ENCODE measurements around the gene COX6B2. TPM values are rescaled to one million over a fixed set of nuclear protein-coding genes. Genes with fewer than 3 reads are reported as not detected.

The COX6B2 gene
- total and polyA plus RNA-seq, 2 donors (not counting 1 experiment from before 2014, with no cell fraction given): 0.14 to 0.17 TPM

- DNase-seq (ENCODE audit: low read depth in 2 of 2): peak; percentile 58 to 79
- peak overlapping the region; percentile 52 to 69 (median 62) for H3K4me3 ChIP-seq (replicated peaks in 1 of 4; ENCODE audit: control extremely low read depth in 1 of 4, insufficient read depth in 1 of 4, low read depth in 3 of 4, low read length in 4 of 4)
- peak overlapping the region; percentile 66 for H3K9ac ChIP-seq (ENCODE audit: insufficient read depth, low read length)
- H3K9me3 ChIP-seq (ENCODE audit: control insufficient read depth, insufficient read depth, low read depth, low read length): no peaks in the 10 kb centered on the region
- no peaks in the 10 kb centered on the region for H4K20me1 ChIP-seq (ENCODE audit: control insufficient read depth, extremely low read depth, insufficient read depth, low read length)
- H3K79me2 ChIP-seq (ENCODE audit: control insufficient read depth, insufficient read depth, low read length): no peaks in the 10 kb centered on the region
- peak overlapping the region; percentile 67 for H2AFZ ChIP-seq (ENCODE audit: low read length)
- H3K27me3 ChIP-seq (ENCODE audit: control insufficient read depth, insufficient read depth, low read length): no peaks in the 10 kb centered on the region
- TF ChIP-seq CTCF (conservative IDR thresholded peaks at IDR 0.05 in 1 of 2, IDR thresholded peaks at IDR 0.05 in 1 of 2; ENCODE audit: low read depth in 1 of 2, low read length in 2 of 2) (no peak), EZH2 (IDR thresholded peaks at IDR 0.05; ENCODE audit: low read length, missing control alignments) (no peak)
- H3K4me2 ChIP-seq (ENCODE audit: extremely low read depth, insufficient read depth, low read length): peak overlapping the region; percentile 93
- H3K27ac ChIP-seq (ENCODE audit: insufficient read depth, low read length): peak overlapping the region; percentile 71
- peaks cover 9% of the 10 kb centered on the region for H3K4me1 ChIP-seq (ENCODE audit: control insufficient read depth, extremely low read depth, insufficient read depth, low read length)
- H3K36me3 ChIP-seq (ENCODE audit: control insufficient read depth, insufficient read depth, low read length): no peaks in the 10 kb centered on the region
These were observed 15.3 kb upstream of the COX6B2 start for GRCh38 chr19:55369653-55370304.

- H2AFZ ChIP-seq (ENCODE audit: low read length): peak overlapping the region; percentile 44
- peak in 1 of 2 donors; percentile 68 for DNase-seq (ENCODE audit: low read depth in 2 of 2)
- peak overlapping the region; percentile 8 for H3K27ac ChIP-seq (ENCODE audit: insufficient read depth, low read length)
- H4K20me1 ChIP-seq (ENCODE audit: control insufficient read depth, extremely low read depth, insufficient read depth, low read length): no peaks in the 10 kb centered on the region
- H3K4me2 ChIP-seq (ENCODE audit: extremely low read depth, insufficient read depth, low read length): no peak overlapping the region
- no peaks in the 10 kb centered on the region for H3K36me3 ChIP-seq (ENCODE audit: control insufficient read depth, insufficient read depth, low read length)
- TF ChIP-seq EZH2 (IDR thresholded peaks at IDR 0.05; ENCODE audit: low read length, missing control alignments): no peak
- TF ChIP-seq CTCF (conservative IDR thresholded peaks at IDR 0.05 in 1 of 2, IDR thresholded peaks at IDR 0.05 in 1 of 2; ENCODE audit: low read depth in 1 of 2, low read length in 2 of 2): no peak
- peak overlapping the region; percentile 17 to 52 (median 25) for H3K4me3 ChIP-seq (replicated peaks in 1 of 4; ENCODE audit: control extremely low read depth in 1 of 4, insufficient read depth in 1 of 4, low read depth in 3 of 4, low read length in 4 of 4)
- H3K4me1 ChIP-seq (ENCODE audit: control insufficient read depth, extremely low read depth, insufficient read depth, low read length): peaks cover 6% of the 10 kb centered on the region
- H3K79me2 ChIP-seq (ENCODE audit: control insufficient read depth, insufficient read depth, low read length): no peaks in the 10 kb centered on the region
- H3K27me3 ChIP-seq (ENCODE audit: control insufficient read depth, insufficient read depth, low read length): no peaks in the 10 kb centered on the region
- H3K9ac ChIP-seq (ENCODE audit: insufficient read depth, low read length): peak overlapping the region; percentile 62
- no peaks in the 10 kb centered on the region for H3K9me3 ChIP-seq (ENCODE audit: control insufficient read depth, insufficient read depth, low read depth, low read length)
These were observed 14.4 kb upstream of the COX6B2 start for GRCh38 chr19:55368701-55369563.

- no peak overlapping the region for H3K4me3 ChIP-seq (replicated peaks in 1 of 4; ENCODE audit: control extremely low read depth in 1 of 4, insufficient read depth in 1 of 4, low read depth in 3 of 4, low read length in 4 of 4)
- no peaks in the 10 kb centered on the region for H3K36me3 ChIP-seq (ENCODE audit: control insufficient read depth, insufficient read depth, low read length)
- no peak overlapping the region for H3K27ac ChIP-seq (ENCODE audit: insufficient read depth, low read length)
- no peak overlapping the region for H3K9ac ChIP-seq (ENCODE audit: insufficient read depth, low read length)
- H4K20me1 ChIP-seq (ENCODE audit: control insufficient read depth, extremely low read depth, insufficient read depth, low read length): no peaks in the 10 kb centered on the region
- H3K79me2 ChIP-seq (ENCODE audit: control insufficient read depth, insufficient read depth, low read length): no peaks in the 10 kb centered on the region
- H3K4me1 ChIP-seq (ENCODE audit: control insufficient read depth, extremely low read depth, insufficient read depth, low read length): peaks cover 4% of the 10 kb centered on the region
- no peak overlapping the region for H2AFZ ChIP-seq (ENCODE audit: low read length)
- no peaks in the 10 kb centered on the region for H3K27me3 ChIP-seq (ENCODE audit: control insufficient read depth, insufficient read depth, low read length)
- no peak for DNase-seq (ENCODE audit: low read depth in 2 of 2)
- H3K4me2 ChIP-seq (ENCODE audit: extremely low read depth, insufficient read depth, low read length): no peak overlapping the region
- no peaks in the 10 kb centered on the region for H3K9me3 ChIP-seq (ENCODE audit: control insufficient read depth, insufficient read depth, low read depth, low read length)
- TF ChIP-seq CTCF (conservative IDR thresholded peaks at IDR 0.05 in 1 of 2, IDR thresholded peaks at IDR 0.05 in 1 of 2; ENCODE audit: low read depth in 1 of 2, low read length in 2 of 2) (no peak), EZH2 (IDR thresholded peaks at IDR 0.05; ENCODE audit: low read length, missing control alignments) (no peak)
These were observed 13.6 kb upstream of the COX6B2 start for GRCh38 chr19:55368106-55368505.
